ENCODE measurements around the gene DUOXA1.
"Not testable (repeated sequence)": the region's sequence is repeated elsewhere in the genome, so short reads cannot be mapped to it uniquely, and the experiment has no call there.

DUOXA1 gene

DNA sequence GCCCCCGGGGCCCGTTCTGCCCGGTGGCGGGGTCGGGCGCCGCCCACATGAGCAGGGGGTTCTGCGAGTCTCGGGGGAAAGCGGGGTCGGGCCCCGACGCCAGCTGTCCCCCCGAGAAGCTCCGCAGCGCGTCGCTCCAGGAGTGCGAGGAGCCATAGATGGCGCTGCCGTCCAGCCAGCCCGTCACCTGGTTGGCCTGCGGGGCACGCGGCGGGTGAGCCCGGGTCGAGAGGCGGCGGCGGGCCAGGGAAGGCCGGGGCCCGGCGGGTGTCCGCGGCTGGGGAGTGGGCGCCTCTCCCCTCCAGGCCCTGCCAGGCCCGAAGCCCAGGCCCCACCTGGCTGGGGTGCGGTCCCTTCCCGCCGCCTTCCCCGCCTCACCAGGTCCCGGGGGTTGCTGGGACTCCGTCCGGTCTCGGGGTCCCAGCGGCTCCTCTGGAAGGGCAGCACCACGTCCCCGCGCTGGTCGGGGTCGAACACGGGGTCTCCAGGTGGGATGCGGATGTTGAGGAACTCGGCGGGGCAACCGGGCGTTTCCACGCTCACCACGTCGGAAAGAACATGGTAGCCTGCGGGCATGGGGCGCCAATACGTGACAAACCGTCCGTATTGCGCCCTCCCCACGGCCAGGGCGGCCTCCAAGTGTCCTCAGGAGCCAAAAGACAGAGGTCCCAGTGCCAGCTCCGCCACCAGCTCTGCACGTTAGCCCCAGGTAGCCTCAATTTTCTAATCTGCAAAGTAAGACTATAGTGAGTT lies 18.1 kb downstream of the DUOXA1 start:
- no peak overlapping the region for H3K9ac ChIP-seq (ENCODE audit: low read depth, low read length)
- H3K4me1 ChIP-seq (ENCODE audit: control insufficient read depth, insufficient read depth, low read length): peaks cover 25% of the 10 kb centered on the region
- H3K36me3 ChIP-seq (ENCODE audit: control insufficient read depth, insufficient read depth, low read length): no peaks in the 10 kb centered on the region
- H3K4me3 ChIP-seq (ENCODE audit: low read depth, low read length): no peak overlapping the region; the same call in 1 of the 2 replicates
- H3K27me3 ChIP-seq (ENCODE audit: control insufficient read depth, insufficient read depth, low read length): peaks cover 88% of the 10 kb centered on the region
- no peaks in the 10 kb centered on the region for H3K9me3 ChIP-seq (ENCODE audit: control insufficient read depth, insufficient read depth, low read length)
- no peak overlapping the region for H3K27ac ChIP-seq (ENCODE audit: low read depth, low read length)

- Histone ChIP-seq H3K9ac (ENCODE audit: low read depth, low read length) (no peak overlapping the region), H3K4me3 (ENCODE audit: low read depth, low read length) (no peak overlapping the region), H3K27ac (ENCODE audit: low read depth, low read length) (no peak overlapping the region), H3K9me3 (ENCODE audit: control insufficient read depth, insufficient read depth, low read length) (no peaks in the 10 kb centered on the region), H3K36me3 (ENCODE audit: control insufficient read depth, insufficient read depth, low read length) (no peaks in the 10 kb centered on the region), H3K27me3 (ENCODE audit: control insufficient read depth, insufficient read depth, low read length) (peaks cover 88% of the 10 kb centered on the region), H3K4me1 (ENCODE audit: control insufficient read depth, insufficient read depth, low read length) (peaks cover 24% of the 10 kb centered on the region)
These were observed 19.3 kb downstream of the DUOXA1 start for GRCh38 chr15:45110256-45110820.

DNA sequence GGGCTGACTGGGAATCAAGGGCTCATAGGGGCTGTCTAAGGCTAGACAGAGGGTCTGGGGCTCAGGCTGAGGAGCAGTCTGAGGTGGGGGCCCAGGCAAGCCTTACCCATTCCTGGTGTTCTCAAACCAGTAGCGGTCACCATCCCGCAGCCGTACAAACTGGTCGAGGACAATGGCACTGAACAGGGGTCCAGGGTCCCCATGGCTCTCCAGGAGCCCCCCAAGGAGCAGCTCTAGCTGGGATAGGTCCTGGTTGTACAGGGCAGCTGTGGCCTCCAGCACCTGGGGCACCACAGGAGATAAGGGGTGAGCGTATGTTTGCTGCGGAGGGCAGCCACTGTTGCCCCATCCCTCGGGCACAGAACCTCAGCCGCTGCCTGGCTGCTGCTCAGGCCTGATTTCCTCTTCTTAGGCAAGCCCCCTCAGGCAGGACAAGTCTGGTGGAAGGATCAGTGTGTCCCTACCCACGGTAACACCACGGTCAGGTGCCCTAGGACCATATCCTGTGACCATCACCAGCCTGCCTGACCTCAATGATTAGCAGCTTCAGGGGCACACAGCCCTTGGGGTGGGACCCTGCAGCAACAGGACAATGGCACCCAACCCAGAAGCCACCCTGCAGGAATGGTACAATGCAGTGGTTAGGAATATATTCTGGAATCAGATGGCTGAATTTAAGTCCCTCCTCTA lies 21.6 kb downstream of the DUOXA1 start:
- Histone ChIP-seq H3K36me3 (ENCODE audit: control insufficient read depth, insufficient read depth, low read length) (no peaks in the 10 kb centered on the region), H3K4me1 (ENCODE audit: control insufficient read depth, insufficient read depth, low read length) (peaks cover 9% of the 10 kb centered on the region), H3K27me3 (ENCODE audit: control insufficient read depth, insufficient read depth, low read length) (peaks cover 70% of the 10 kb centered on the region), H3K4me3 (ENCODE audit: low read depth, low read length) (no peak overlapping the region), H3K9me3 (ENCODE audit: control insufficient read depth, insufficient read depth, low read length) (no peaks in the 10 kb centered on the region), H3K27ac (ENCODE audit: low read depth, low read length) (no peak overlapping the region), H3K9ac (ENCODE audit: low read depth, low read length) (no peak overlapping the region)

- Histone ChIP-seq H3K9ac (ENCODE audit: low read depth, low read length) (no peak overlapping the region), H3K9me3 (ENCODE audit: control insufficient read depth, insufficient read depth, low read length) (no peaks in the 10 kb centered on the region), H3K36me3 (ENCODE audit: control insufficient read depth, insufficient read depth, low read length) (no peaks in the 10 kb centered on the region), H3K27ac (ENCODE audit: low read depth, low read length) (no peak overlapping the region), H3K4me3 (ENCODE audit: low read depth, low read length) (no peak overlapping the region), H3K4me1 (ENCODE audit: control insufficient read depth, insufficient read depth, low read length) (peaks cover 7% of the 10 kb centered on the region), H3K27me3 (ENCODE audit: control insufficient read depth, insufficient read depth, low read length) (peaks cover 56% of the 10 kb centered on the region)
These were observed 23.5 kb downstream of the DUOXA1 start for GRCh38 chr15:45106002-45106790.

DNA sequence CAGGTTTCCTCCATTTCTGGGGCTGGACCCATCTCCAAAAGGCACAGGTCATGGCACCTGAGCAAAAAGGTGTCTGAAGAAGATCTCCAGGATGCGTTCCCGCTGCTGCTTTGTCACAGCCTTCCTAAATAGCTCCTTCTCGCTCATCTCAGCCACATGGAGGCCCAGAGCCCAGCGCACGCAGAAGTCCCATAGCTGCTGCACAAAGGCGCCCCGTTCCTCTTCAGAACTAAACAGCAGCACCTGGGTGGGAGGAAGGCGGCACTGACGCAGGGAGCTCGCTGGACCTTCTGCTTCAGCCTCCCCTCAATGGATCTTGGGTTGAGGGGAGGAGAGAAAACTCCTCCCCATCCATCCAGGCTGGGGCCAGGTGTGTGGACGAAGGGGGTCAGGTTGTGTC lies 24.1 kb downstream of the DUOXA1 start:
- H3K36me3 ChIP-seq (ENCODE audit: control insufficient read depth, insufficient read depth, low read length): no peaks in the 10 kb centered on the region
- peaks cover 13% of the 10 kb centered on the region for H3K4me1 ChIP-seq (ENCODE audit: control insufficient read depth, insufficient read depth, low read length)
- H3K27me3 ChIP-seq (ENCODE audit: control insufficient read depth, insufficient read depth, low read length): peaks cover 54% of the 10 kb centered on the region
- H3K9me3 ChIP-seq (ENCODE audit: control insufficient read depth, insufficient read depth, low read length): no peaks in the 10 kb centered on the region
- no peak overlapping the region for H3K9ac ChIP-seq (ENCODE audit: low read depth, low read length)
- no peak overlapping the region for H3K27ac ChIP-seq (ENCODE audit: low read depth, low read length)
- no peak overlapping the region for H3K4me3 ChIP-seq (ENCODE audit: low read depth, low read length)

DNA sequence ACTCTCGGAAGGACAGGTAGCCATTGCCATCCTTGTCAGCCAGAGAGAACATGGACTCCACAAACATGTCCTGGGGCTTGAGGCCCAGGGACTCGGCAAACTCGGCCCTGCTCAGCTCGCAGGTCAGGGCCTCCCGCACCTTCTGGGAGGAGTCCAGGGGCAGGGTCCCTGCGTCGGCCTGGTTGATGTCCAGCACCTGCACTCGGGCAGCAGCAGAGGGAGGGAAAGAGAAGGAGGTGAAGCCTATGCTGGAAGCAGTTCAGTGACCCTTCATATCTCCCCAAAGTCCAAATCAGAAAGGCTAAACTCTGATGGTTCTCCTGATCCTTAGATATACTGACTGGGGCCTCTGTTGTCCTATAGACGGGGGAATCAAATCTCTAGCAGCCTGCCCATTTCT lies 25.5 kb downstream of the DUOXA1 start:
- H3K4me3 ChIP-seq (ENCODE audit: low read depth, low read length); H3K36me3 ChIP-seq (ENCODE audit: control insufficient read depth, insufficient read depth, low read length); H3K9me3 ChIP-seq (ENCODE audit: control insufficient read depth, insufficient read depth, low read length); H3K9ac ChIP-seq (ENCODE audit: low read depth, low read length); H3K27ac ChIP-seq (ENCODE audit: low read depth, low read length): not testable (repeated sequence)
- Histone ChIP-seq H3K27me3 (ENCODE audit: control insufficient read depth, insufficient read depth, low read length) (peaks cover 40% of the 10 kb centered on the region), H3K4me1 (ENCODE audit: control insufficient read depth, insufficient read depth, low read length) (peaks cover 21% of the 10 kb centered on the region)

- H3K27ac ChIP-seq (ENCODE audit: low read depth, low read length): no peak overlapping the region
- H3K9me3 ChIP-seq (ENCODE audit: control insufficient read depth, insufficient read depth, low read length): no peaks in the 10 kb centered on the region
- H3K4me1 ChIP-seq (ENCODE audit: control insufficient read depth, insufficient read depth, low read length): peaks cover 21% of the 10 kb centered on the region
- H3K4me3 ChIP-seq (ENCODE audit: low read depth, low read length): no peak overlapping the region
- no peaks in the 10 kb centered on the region for H3K36me3 ChIP-seq (ENCODE audit: control insufficient read depth, insufficient read depth, low read length)
- H3K9ac ChIP-seq (ENCODE audit: low read depth, low read length): no peak overlapping the region
- peaks cover 29% of the 10 kb centered on the region for H3K27me3 ChIP-seq (ENCODE audit: control insufficient read depth, insufficient read depth, low read length)
These were observed 27.5 kb downstream of the DUOXA1 start for GRCh38 chr15:45102226-45102625.

DNA sequence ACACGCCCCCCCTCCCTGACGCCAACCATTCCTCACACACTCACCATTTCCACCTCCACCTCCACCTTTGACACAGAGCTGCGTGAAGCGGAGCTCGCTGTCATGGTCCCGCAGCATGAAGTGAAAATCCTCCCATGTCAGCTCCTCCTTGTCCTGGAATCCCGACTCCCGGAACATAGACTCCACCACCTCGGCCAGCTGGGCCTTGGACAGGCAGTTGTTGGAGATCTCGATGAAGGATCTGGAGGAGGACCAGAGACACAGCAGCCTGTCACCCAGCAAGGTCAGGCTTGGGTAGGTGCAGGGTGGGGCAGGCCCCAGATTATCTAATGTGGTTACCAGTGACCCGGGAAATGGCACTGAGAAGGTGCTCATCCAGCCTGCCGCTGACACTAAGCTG lies 27.9 kb downstream of the DUOXA1 start:
- no peak overlapping the region for H3K9ac ChIP-seq (ENCODE audit: low read depth, low read length)
- peaks cover 21% of the 10 kb centered on the region for H3K4me1 ChIP-seq (ENCODE audit: control insufficient read depth, insufficient read depth, low read length)
- no peak overlapping the region for H3K27ac ChIP-seq (ENCODE audit: low read depth, low read length)
- H3K4me3 ChIP-seq (ENCODE audit: low read depth, low read length): no peak overlapping the region
- H3K36me3 ChIP-seq (ENCODE audit: control insufficient read depth, insufficient read depth, low read length): no peaks in the 10 kb centered on the region
- H3K9me3 ChIP-seq (ENCODE audit: control insufficient read depth, insufficient read depth, low read length): no peaks in the 10 kb centered on the region
- H3K27me3 ChIP-seq (ENCODE audit: control insufficient read depth, insufficient read depth, low read length): peaks cover 26% of the 10 kb centered on the region

GRCh38 chr15:45100884-45101625 lies 28.6 kb downstream of the DUOXA1 start:
- peaks cover 21% of the 10 kb centered on the region for H3K4me1 ChIP-seq (ENCODE audit: control insufficient read depth, insufficient read depth, low read length)
- H3K27me3 ChIP-seq (ENCODE audit: control insufficient read depth, insufficient read depth, low read length): peaks cover 19% of the 10 kb centered on the region
- no peak overlapping the region for H3K4me3 ChIP-seq (ENCODE audit: low read depth, low read length)
- no peaks in the 10 kb centered on the region for H3K36me3 ChIP-seq (ENCODE audit: control insufficient read depth, insufficient read depth, low read length)
- no peaks in the 10 kb centered on the region for H3K9me3 ChIP-seq (ENCODE audit: control insufficient read depth, insufficient read depth, low read length)
- peak overlapping the region; percentile 18 for H3K27ac ChIP-seq (ENCODE audit: low read depth, low read length)
- no peak overlapping the region for H3K9ac ChIP-seq (ENCODE audit: low read depth, low read length)

DNA sequence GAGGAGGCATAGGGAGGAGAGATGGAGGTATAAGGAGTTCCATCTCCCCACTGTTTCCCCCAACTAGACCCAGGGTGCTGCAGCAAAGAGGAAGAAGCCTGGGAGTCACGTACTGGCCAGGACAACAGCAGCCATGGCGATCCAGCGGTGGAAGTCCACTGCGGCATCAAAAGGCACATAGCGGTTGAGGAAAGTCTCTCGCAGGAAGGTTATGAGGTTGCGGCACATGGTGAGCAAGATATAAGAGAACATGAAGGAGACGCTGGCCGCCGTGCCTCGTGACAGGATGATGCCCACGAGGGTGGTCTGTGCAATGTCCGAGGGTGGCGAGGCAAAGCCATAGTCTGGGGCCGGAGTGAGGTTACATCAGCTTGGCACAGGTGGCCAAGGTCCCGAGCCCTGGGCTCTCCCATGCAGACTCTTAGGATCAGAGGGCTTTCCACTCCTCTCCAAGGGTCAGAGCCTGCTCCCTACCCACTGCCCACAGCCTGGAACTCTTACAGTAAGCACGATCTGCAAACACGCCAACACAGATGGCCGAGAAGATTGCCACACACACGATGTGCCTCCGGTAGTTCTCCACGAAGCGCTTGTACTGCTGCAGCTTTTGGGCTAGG lies 30.0 kb downstream of the DUOXA1 start:
- no peaks in the 10 kb centered on the region for H3K36me3 ChIP-seq (ENCODE audit: control insufficient read depth, insufficient read depth, low read length)
- H3K9ac ChIP-seq (ENCODE audit: low read depth, low read length): no peak overlapping the region
- H3K27ac ChIP-seq (ENCODE audit: low read depth, low read length): no peak overlapping the region
- H3K27me3 ChIP-seq (ENCODE audit: control insufficient read depth, insufficient read depth, low read length): peaks cover 10% of the 10 kb centered on the region
- no peak overlapping the region for H3K4me3 ChIP-seq (ENCODE audit: low read depth, low read length)
- H3K9me3 ChIP-seq (ENCODE audit: control insufficient read depth, insufficient read depth, low read length): no peaks in the 10 kb centered on the region
- peaks cover 21% of the 10 kb centered on the region for H3K4me1 ChIP-seq (ENCODE audit: control insufficient read depth, insufficient read depth, low read length)
